K562 (cell line): Measurements from ENCODE around the gene OGT. TPM values are rescaled to one million over a fixed set of nuclear protein-coding genes. Genes with fewer than 3 reads are reported as not detected.

ENCODE experiments used
- ATAC-seq: fragments of 200-7000 bp; cut with Tn5 transposase; 3 replicates; pipeline ENCODE4 v1.9.1; 2020; ENCODE audit warnings: moderate library complexity
- BruUV-seq: library from RNA; stranded (reverse); fragments of 400-500 nt; replicated peaks from 2 replicates; lab custom pipeline; 2021; lab: Mats Ljungman, UMichigan
- CTCF ChIA-PET: fragments of 300-600 bp; formaldehyde crosslinking; extraction: SDS; loops from one replicate; lab custom pipeline; 2021; ENCODE audit warnings: low intra/inter-chr PET ratio; lab: Yijun Ruan, JAX
- POLR2A ChIA-PET: fragments of 300-600, 350-650 bp; sonication (Branson Sonifier 250); formaldehyde crosslinking; extraction: SDS; loops from one replicate; lab custom pipeline; 2021; ENCODE audit warnings: antibody characterized with exemption, inconsistent platforms; lab: Yijun Ruan, JAX
- DNase-seq, 4 experiments: peaks; one replicate each; pipeline versions ENCODE4 v3.0.0 to v3.0.0-alpha.2; 2011 to 2018; ENCODE audit warnings: low spot score in 3 of 4, mixed read lengths in 3 of 4; ENCODE audit errors: extremely low read depth in 1 of 4
- FAIRE-seq: peaks from 2 replicates; lab custom pipeline; 2011; peaks lifted over from hg19 to GRCh38; lab: Jason Lieb, UNC
- H2AFZ ChIP-seq: 2 replicates; pipeline ENCODE4 v1.6.0; 2011; ENCODE audit warnings: low read depth, low read length, control low read depth, inconsistent platforms
- H3K27ac ChIP-seq: fragments of 200-600 bp; 3 replicates; pipeline ENCODE4 v1.8.0; 2011; ENCODE audit warnings: low read depth, mild to moderate bottlenecking, control low read depth, inconsistent platforms, low read length, moderate library complexity, mixed read lengths; ENCODE audit errors: extremely low read depth
- H3K27me3 ChIP-seq, 2 experiments: fragments of 300-600 bp in 1 of 2; 2 replicates in 1 of 2; 3 replicates in 1 of 2; pipeline versions ENCODE4 v1.6.0 to v1.8.0; 2011; ENCODE audit warnings: inconsistent platforms in 2 of 2, low read length in 2 of 2, mild to moderate bottlenecking in 1 of 2, mixed read lengths in 1 of 2, moderate library complexity in 1 of 2; ENCODE audit not compliant: control insufficient read depth in 2 of 2, insufficient read depth in 2 of 2
- H3K36me3 ChIP-seq: fragments of 300-600 bp; 3 replicates; pipeline ENCODE4 v1.8.0; 2011; ENCODE audit warnings: mild to moderate bottlenecking, low read length, inconsistent platforms; ENCODE audit not compliant: control insufficient read depth, insufficient read depth
- H3K4me1 ChIP-seq, 2 experiments: fragments of 200-600 bp in 1 of 2; replicated peaks in 1 of 2; 2 replicates in 1 of 2; 3 replicates in 1 of 2; pipeline versions ENCODE4 v1.5.1 to v1.8.0; 2011; ENCODE audit warnings: inconsistent platforms in 2 of 2, low read length in 2 of 2, mild to moderate bottlenecking in 1 of 2, mixed read lengths in 1 of 2, moderate library complexity in 1 of 2; ENCODE audit not compliant: control insufficient read depth in 2 of 2, insufficient read depth in 2 of 2
- H3K4me2 ChIP-seq: 2 replicates; pipeline ENCODE4 v1.6.1; 2011; ENCODE audit warnings: low read length, control low read depth, inconsistent platforms, mixed read lengths; ENCODE audit not compliant: insufficient read depth
- H3K4me3 ChIP-seq: fragments of 200-600 bp; sonication (generic), shearing (Covaris generic); 2 replicates; pipeline ENCODE4 v1.5.1; 2016; ENCODE audit warnings: control low read depth, inconsistent platforms
- H3K79me2 ChIP-seq: fragments of 200-600 bp; 3 replicates; pipeline ENCODE4 v1.8.0; 2011; ENCODE audit warnings: low read length, inconsistent platforms; ENCODE audit not compliant: control insufficient read depth, insufficient read depth
- H3K9ac ChIP-seq, 2 experiments: 2 replicates each; pipeline versions ENCODE4 v1.6.0 to v1.6.1; 2011; ENCODE audit warnings: low read depth in 2 of 2, low read length in 2 of 2, control low read depth in 1 of 2, inconsistent platforms in 1 of 2, mild to moderate bottlenecking in 1 of 2, mixed read lengths in 1 of 2; ENCODE audit not compliant: insufficient read depth in 1 of 2
- H3K9me1 ChIP-seq: one replicate; pipeline ENCODE4 v1.6.0; 2011; ENCODE audit warnings: inconsistent platforms, mild to moderate bottlenecking, low read length, moderate library complexity; ENCODE audit not compliant: control insufficient read depth, insufficient read depth
- H3K9me3 ChIP-seq: replicated peaks from 2 replicates; pipeline ENCODE4 v1.5.1; 2011; ENCODE audit warnings: low read depth, low read length, inconsistent platforms; ENCODE audit not compliant: control insufficient read depth, insufficient read depth
- H4K20me1 ChIP-seq: replicated peaks from 2 replicates; pipeline ENCODE4 v1.6.1; 2011; ENCODE audit warnings: low read length, inconsistent platforms, mixed read lengths; ENCODE audit not compliant: control insufficient read depth, insufficient read depth
- BRD9 ChIP-seq: fragments of 450-650 bp; IDR thresholded peaks from 2 replicates; pipeline ENCODE4 v1.6.1; 2018; ENCODE audit warnings: low read depth; ENCODE audit not compliant: partially characterized antibody
- FOXK2 ChIP-seq, 2 experiments: fragments of 450-650 bp; IDR thresholded peaks in 1 of 2; conservative IDR thresholded peaks in 1 of 2; 2 replicates each; pipeline ENCODE4 v1.6.1; 2016; ENCODE audit warnings: low read depth in 2 of 2, mild to moderate bottlenecking in 1 of 2
- FOXP1 ChIP-seq: sonication (generic); formaldehyde crosslinking; IDR thresholded peaks from 2 replicates; pipeline ENCODE4 v1.8.0; 2022; ENCODE audit warnings: mild to moderate bottlenecking, missing genetic modification reagents
- SP2 ChIP-seq: IDR thresholded peaks from 2 replicates; pipeline ENCODE4 v1.6.1; 2011; ENCODE audit warnings: mild to moderate bottlenecking, low read depth, low read length, moderate library complexity; ENCODE audit not compliant: poor library complexity, severe bottlenecking; ENCODE audit errors: extremely low read depth
- YY1 ChIP-seq, 3 experiments: IDR thresholded peaks; 2 replicates each; pipeline ENCODE4 v1.6.1; 2011; ENCODE audit warnings: low read length in 2 of 3, mild to moderate bottlenecking in 2 of 3, moderate library complexity in 2 of 3, borderline replicate concordance in 1 of 3, control low read depth in 1 of 3, low read depth in 1 of 3; ENCODE audit not compliant: insufficient read depth in 3 of 3, insufficient replicate concordance in 2 of 3, control insufficient read depth in 1 of 3, insufficient read length in 1 of 3; ENCODE audit errors: extremely low read depth in 1 of 3
- ZBTB11 ChIP-seq, 3 experiments: fragments of 200-800 bp in 1 of 3; fragments of 250-450 bp in 1 of 3; fragments of 450-650 bp in 1 of 3; sonication (Bioruptor Pico) in 1 of 3; sonication (Bioruptor generic) in 1 of 3; formaldehyde crosslinking in 1 of 3; IDR thresholded peaks; 2 replicates each; pipeline versions ENCODE4 v1.6.1 to v1.8.0; 2016 to 2022; ENCODE audit warnings: mild to moderate bottlenecking in 2 of 3, missing genetic modification characterization in 2 of 3, missing compliant biosample characterization in 1 of 3, moderate library complexity in 1 of 3
- ZNF407 ChIP-seq: fragments of 450-650 bp; IDR thresholded peaks from 2 replicates; pipeline ENCODE4 v1.6.1; 2016; ENCODE audit warnings: low read depth
- WGBS: fragments of 100-300 bp; shearing (Covaris generic); methylation state at CpG from one replicate; pipeline ENCODE4 v1.1.6; 2016; ENCODE audit warnings: low coverage, mixed read lengths; ENCODE audit not compliant: insufficient coverage; ENCODE audit errors: missing lambda C conversion rate; 5-methylcytosine and 5-hydroxymethylcytosine counted together
- in situ Hi-C: fragments of 300-500 bp; cut with MboI; formaldehyde crosslinking; loops from 4 replicates; pipeline ENCODE4 v1.15.0; 2018; ENCODE audit warnings: inconsistent platforms, mixed read lengths
- intact Hi-C: fragments of 100-400 bp; cut with micrococcal nuclease; formaldehyde crosslinking; loops from 2 replicates; pipeline ENCODE4 v1.14.2; 2022
- polyA plus RNA-seq, 8 experiments: library from polyadenylated mRNA; depleted of rRNA in 4 of 8; stranded (reverse) in 5 of 8; unstranded in 3 of 8; fragments of >200 nt; fragmentation: Nextera tagmentation in 2 of 8; fragmentation: Illumina TruSeq in 1 of 8; extraction: Ambion mirVana in 2 of 8; extraction: Trizol in 1 of 8; gene quantifications; 2 replicates each; pipeline versions ENCODE4 v1.2.1 to v1.2.3, GENCODE V29; 2011 to 2014; ENCODE audit warnings: inconsistent platforms in 1 of 8, missing spikeins in 1 of 8
- total RNA-seq, 7 experiments: library from RNA; depleted of rRNA in 6 of 7; stranded (reverse); fragments of >200 nt in 6 of 7; fragmentation: Illumina TruSeq in 2 of 7; extraction: Trizol in 2 of 7; gene quantifications; 2 replicates each; pipeline versions ENCODE4 v1.2.1 to v1.2.3, GENCODE V29; 2011 to 2021; ENCODE audit warnings: low replicate concordance in 1 of 7

Gene OGT
- total and polyA plus RNA-seq, 9 of the 15 experiments (the other 6 are each of a cell fraction or from before 2014, with no cell fraction given) = 38.9 to 347 (median 117) TPM

GRCh38 chrX:71545364-71545763 lies 12.5 kb downstream of the OGT start:
- ATAC-seq (no peak), DNase-seq (peak in 2 of 4 experiments; percentile 15 to 24), FAIRE-seq (no peak)
- Histone ChIP-seq H3K36me3 (peaks cover 96% of the 10 kb centered on the region), H3K9me1 (peaks cover 3% of the 10 kb centered on the region), H3K4me3 (no peak overlapping the region), H3K79me2 (peaks cover 80% of the 10 kb centered on the region), H3K27me3 (no peaks in the 10 kb centered on the region), H3K9ac (no peak overlapping the region), H3K4me1 (peaks cover 3 to 13% of the 10 kb centered on the region in 2 experiments; a peak in 3 of 5 replicates), H3K27ac (no peak overlapping the region), H3K4me2 (no peak overlapping the region), H2AFZ (no peak overlapping the region), H3K9me3 (no peaks in the 10 kb centered on the region), H4K20me1 (peaks cover 25% of the 10 kb centered on the region; the same call in 1 of the 2 replicates)
- ChIA-PET POLR2A (interaction anchor here (4.9 kb wide), 1 partner anchor 11 kb away, joined by 52 read pairs; the partner anchor contains the start of gene OGT), CTCF (no interaction called here)
- 92% methylated on average over 7 of the region's 7 CpGs for WGBS
- no TSS peak for BruUV-seq
- in situ Hi-C loops (no loop called here), intact Hi-C loops (no loop called here)
- TF ChIP-seq FOXK2 (conservative IDR thresholded peaks at IDR 0.05 in 1 of 2, IDR thresholded peaks at IDR 0.05 in 1 of 2; ENCODE audit: low read depth in 2 of 2) (no peak), FOXP1 (CRISPR knock-in tag) (no peak), SP2 (no peak), YY1 (IDR thresholded peaks at IDR 0.05; ENCODE audit: borderline replicate concordance in 1 of 3, control insufficient read depth in 1 of 3, extremely low read depth in 1 of 3, insufficient read depth in 3 of 3, insufficient read length in 1 of 3, insufficient replicate concordance in 2 of 3, low read depth in 1 of 3, low read length in 2 of 3) (no peak), BRD9 (no peak), ZBTB11 (CRISPR knock-in tag; IDR thresholded peaks at IDR 0.05) (no peak), ZNF407 (no peak)
